Middle frontal gyrus (tissue), 1 donor: Measurements from ENCODE around the gene SPART.
"Not testable (repeated sequence)": the region's sequence is repeated elsewhere in the genome, so short reads cannot be mapped to it uniquely, and the experiment has no call there.

Experiments used
- DNase-seq: peaks from one replicate; pipeline ENCODE4 v3.0.0-alpha.2; 2015; ENCODE audit warnings: low spot score; ENCODE audit errors: extremely low spot score

Gene SPART

GRCh38 chr13:36354842-36355623 is 8.8 kb upstream of the SPART start:
- no peak for DNase-seq

GRCh38 chr13:36353001-36353400 is 6.8 kb upstream of the SPART start:
- no peak for DNase-seq

GRCh38 chr13:36352350-36352749 is 6.2 kb upstream of the SPART start:
- DNase-seq = no peak

- no peak for DNase-seq
Observed at GRCh38 chr13:36347531-36348210, 1.5 kb upstream of the SPART start.

- DNase-seq = peak; percentile 33
Observed at GRCh38 chr13:36345438-36346221, 564 bp downstream of the SPART start.

GRCh38 chr13:36344886-36345437 is 1.2 kb downstream of the SPART start:
- DNase-seq = no peak

- no peak for DNase-seq
Observed at GRCh38 chr13:36344173-36344572, 2.0 kb downstream of the SPART start.

- DNase-seq = no peak
Observed at GRCh38 chr13:36343766-36344165, 2.4 kb downstream of the SPART start.

- no peak for DNase-seq
Observed at GRCh38 chr13:36342715-36343114, 3.5 kb downstream of the SPART start.

GRCh38 chr13:36341718-36342117 is 4.5 kb downstream of the SPART start:
- no peak for DNase-seq

GRCh38 chr13:36339600-36340155 is 6.5 kb downstream of the SPART start:
- DNase-seq = no peak

- DNase-seq = no peak
Observed at GRCh38 chr13:36337938-36338641, 8.1 kb downstream of the SPART start.

- DNase-seq = no peak
Observed at GRCh38 chr13:36332986-36333385, 13.2 kb downstream of the SPART start.

GRCh38 chr13:36332255-36332654 is 13.9 kb downstream of the SPART start:
- not testable (repeated sequence) for DNase-seq

- DNase-seq = no peak
Observed at GRCh38 chr13:36331280-36331679, 14.9 kb downstream of the SPART start.

- no peak for DNase-seq
Observed at GRCh38 chr13:36329361-36329760, 16.8 kb downstream of the SPART start.

- DNase-seq = no peak
Observed at GRCh38 chr13:36328821-36329220, 17.4 kb downstream of the SPART start.

GRCh38 chr13:36325912-36326311 is 20.3 kb downstream of the SPART start:
- DNase-seq = no peak

GRCh38 chr13:36324881-36325280 is 21.3 kb downstream of the SPART start:
- not testable (repeated sequence) for DNase-seq

GRCh38 chr13:36323951-36324566 is 22.1 kb downstream of the SPART start:
- DNase-seq = no peak
